K562 (cell line): ENCODE results near the gene CCNL2. TPM values are rescaled to one million over a fixed set of nuclear protein-coding genes. Genes with fewer than 3 reads are reported as not detected.

Experiments
- ETV1 ChIP-seq: fragments of 450-650 bp; conservative IDR thresholded peaks from 2 replicates; pipeline ENCODE4 v1.6.1; 2016; ENCODE audit warnings: missing genetic modification characterization, control low read depth, low read depth, missing compliant biosample characterization
- HEY1 ChIP-seq: fragments of 250-450 bp; sonication (Bioruptor Pico); IDR thresholded peaks from 2 replicates; pipeline ENCODE4 v1.5.0; 2020; ENCODE audit warnings: mild to moderate bottlenecking, moderate library complexity, borderline replicate concordance
- ID3 ChIP-seq, 2 experiments: fragments of 250-450 bp in 1 of 2; fragments of 450-650 bp in 1 of 2; sonication (Bioruptor Pico) in 1 of 2; IDR thresholded peaks; 2 replicates each; pipeline versions ENCODE4 v1.6.1 to v1.8.0; 2016 to 2021; ENCODE audit warnings: mild to moderate bottlenecking in 2 of 2, moderate library complexity in 2 of 2, missing compliant biosample characterization in 1 of 2, missing genetic modification characterization in 1 of 2
- KAT2B ChIP-seq: IDR thresholded peaks from one replicate; pipeline ENCODE4 v1.6.1; 2012; ENCODE audit warnings: low read depth, mild to moderate bottlenecking, control low read depth, inconsistent platforms, low read length, moderate library complexity
- MAZ ChIP-seq, 2 experiments: fragments of 450-650 bp in 1 of 2; sonication (generic) in 1 of 2; formaldehyde crosslinking; IDR thresholded peaks in 1 of 2; conservative IDR thresholded peaks in 1 of 2; 2 replicates each; pipeline versions ENCODE4 v1.4.0 to v1.5.0; 2020; ENCODE audit warnings: mild to moderate bottlenecking in 1 of 2, missing genetic modification reagents in 1 of 2
- NBN ChIP-seq: fragments of 450-650 bp; IDR thresholded peaks from 2 replicates; pipeline ENCODE4 v1.6.1; 2016; ENCODE audit warnings: low read depth, mild to moderate bottlenecking
- PBX2 ChIP-seq, 2 experiments: IDR thresholded peaks in 1 of 2; conservative IDR thresholded peaks in 1 of 2; 2 replicates each; pipeline ENCODE4 v1.6.1; 2016; ENCODE audit warnings: low read depth in 2 of 2, mild to moderate bottlenecking in 1 of 2, missing compliant biosample characterization in 1 of 2, missing genetic modification characterization in 1 of 2, moderate library complexity in 1 of 2
- PHB2 ChIP-seq: fragments of 450-650 bp; IDR thresholded peaks from 2 replicates; pipeline ENCODE4 v1.6.1; 2017; ENCODE audit warnings: low read depth
- PHF21A ChIP-seq: fragments of 450-650 bp; IDR thresholded peaks from 2 replicates; pipeline ENCODE4 v1.6.1; 2017; ENCODE audit warnings: low read depth, borderline replicate concordance
- POU5F1 ChIP-seq: fragments of 150-350 bp; IDR thresholded peaks from 2 replicates; pipeline ENCODE4 v1.6.1; 2014; ENCODE audit warnings: borderline replicate concordance, low read length, low read depth, mild to moderate bottlenecking; ENCODE audit not compliant: partially characterized antibody
- SMAD3 ChIP-seq: fragments of 450-650 bp; formaldehyde crosslinking; conservative IDR thresholded peaks from 2 replicates; pipeline ENCODE4 v1.4.0; 2020; ENCODE audit warnings: mild to moderate bottlenecking
- TCFL5 ChIP-seq: fragments of 250-450 bp; sonication (Bioruptor Pico); conservative IDR thresholded peaks from 2 replicates; pipeline ENCODE4 v1.6.1; 2021; ENCODE audit warnings: mild to moderate bottlenecking, moderate library complexity, matching md5 sums
- TEAD4 ChIP-seq, 2 experiments: sonication (generic) in 1 of 2; formaldehyde crosslinking in 1 of 2; IDR thresholded peaks; 2 replicates each; pipeline versions ENCODE4 v1.6.1 to v1.8.0; 2012 to 2022; ENCODE audit warnings: borderline replicate concordance in 1 of 2, inconsistent platforms in 1 of 2, low read length in 1 of 2, mild to moderate bottlenecking in 1 of 2, missing genetic modification reagents in 1 of 2
- TRIM28 ChIP-seq: fragments of 450-650 bp; IDR thresholded peaks from 2 replicates; pipeline ENCODE4 v1.6.1; 2017
- ZBTB17 ChIP-seq: fragments of 450-650 bp; formaldehyde crosslinking; IDR thresholded peaks from 2 replicates; pipeline ENCODE4 v1.4.0; 2020; ENCODE audit warnings: mild to moderate bottlenecking
- ZFP1 ChIP-seq: fragments of 450-650 bp; formaldehyde crosslinking; IDR thresholded peaks from 2 replicates; pipeline ENCODE4 v1.4.0; 2020; ENCODE audit warnings: mild to moderate bottlenecking, mixed read lengths
- ZFP91 ChIP-seq: sonication (generic); formaldehyde crosslinking; IDR thresholded peaks from 2 replicates; pipeline ENCODE4 v1.8.0; 2022; ENCODE audit warnings: mild to moderate bottlenecking, missing genetic modification reagents
- ZNF124 ChIP-seq: sonication (generic); formaldehyde crosslinking; IDR thresholded peaks from 2 replicates; pipeline ENCODE4 v1.8.1; 2022; ENCODE audit warnings: missing genetic modification reagents
- ZSCAN29 ChIP-seq: fragments of 450-650 bp; IDR thresholded peaks from 2 replicates; pipeline ENCODE4 v1.6.1; 2017
- polyA plus RNA-seq, 8 experiments: library from polyadenylated mRNA; depleted of rRNA in 4 of 8; stranded (reverse) in 5 of 8; unstranded in 3 of 8; fragments of >200 nt; fragmentation: Nextera tagmentation in 2 of 8; fragmentation: Illumina TruSeq in 1 of 8; extraction: Ambion mirVana in 2 of 8; extraction: Trizol in 1 of 8; gene quantifications; 2 replicates each; pipeline versions ENCODE4 v1.2.1 to v1.2.3, GENCODE V29; 2011 to 2014; ENCODE audit warnings: inconsistent platforms in 1 of 8, missing spikeins in 1 of 8
- total RNA-seq, 7 experiments: library from RNA; depleted of rRNA in 6 of 7; stranded (reverse); fragments of >200 nt in 6 of 7; fragmentation: Illumina TruSeq in 2 of 7; extraction: Trizol in 2 of 7; gene quantifications; 2 replicates each; pipeline versions ENCODE4 v1.2.1 to v1.2.3, GENCODE V29; 2011 to 2021; ENCODE audit warnings: low replicate concordance in 1 of 7

The CCNL2 gene
- total and polyA plus RNA-seq, 9 of the 15 experiments (the other 6 are each of a cell fraction or from before 2014, with no cell fraction given): 2.8 to 287 (median 94.5) TPM

- TF ChIP-seq POU5F1 (peak; percentile 71), ETV1 (tag) (peak; percentile 99), ZBTB17 (CRISPR knock-in tag) (peak; percentile 84), TCFL5 (CRISPR knock-in tag) (no peak), KAT2B (no peak), ZSCAN29 (peak; percentile 28; the same call in 1 of the 2 replicates), TRIM28 (peak; percentile 91; the same call in 1 of the 2 replicates), MAZ (CRISPR knock-in tag; conservative IDR thresholded peaks at IDR 0.05 in 1 of 2, IDR thresholded peaks at IDR 0.05 in 1 of 2) (peak; percentile 99 to 100), PBX2 (CRISPR knock-in tag; IDR thresholded peaks at IDR 0.05; ENCODE audit: low read depth) (no peak), PBX2 (tag; conservative IDR thresholded peaks at IDR 0.05; ENCODE audit: low read depth) (no peak), ZFP1 (CRISPR knock-in tag) (no peak), ZFP91 (peak; percentile 79; the same call in 1 of the 2 replicates), ID3 (CRISPR knock-in tag; IDR thresholded peaks at IDR 0.05) (no peak), ID3 (tag; IDR thresholded peaks at IDR 0.05) (peak; percentile 95), HEY1 (CRISPR knock-in tag) (0 out of 2 replicates have a peak, but pooled peaks have one; percentile 75), PHF21A (peak; percentile 84), SMAD3 (CRISPR knock-in tag) (peak; percentile 92), NBN (peak; percentile 89), TEAD4 (IDR thresholded peaks at IDR 0.05; ENCODE audit: low read length) (peak; percentile 57; the same call in 1 of the 2 replicates), TEAD4 (CRISPR knock-in tag; IDR thresholded peaks at IDR 0.05; ENCODE audit: borderline replicate concordance) (no peak), ZNF124 (CRISPR knock-in tag) (peak; percentile 64; the same call in 1 of the 2 replicates), PHB2 (no peak)
Measured at GRCh38 chr1:1374929-1375662, 24.0 kb downstream of the CCNL2 start, which contains the start of gene AURKAIP1 (continued).
